HG03066 (cell line): ENCODE data around the gene MAGI1.

ENCODE experiments used
- ATAC-seq: cut with Tn5 transposase; IDR thresholded peaks from one replicate; pipeline ENCODE4 v1.9.1; 2021; ENCODE audit warnings: low read depth; ENCODE audit not compliant: unreplicated experiment

Gene MAGI1

GRCh38 chr3:65854606-65855304, 184.0 kb downstream of the MAGI1 start:
- ATAC-seq, result no peak

GRCh38 chr3:65851827-65852226, 186.9 kb downstream of the MAGI1 start:
- ATAC-seq, result no peak

GRCh38 chr3:65850261-65850660, 188.5 kb downstream of the MAGI1 start:
- no peak for ATAC-seq

GRCh38 chr3:65848024-65848423, 190.7 kb downstream of the MAGI1 start:
- no peak for ATAC-seq

- ATAC-seq, result no peak
Observed at GRCh38 chr3:65846936-65847335, 191.8 kb downstream of the MAGI1 start.

GRCh38 chr3:65844370-65844769, 194.3 kb downstream of the MAGI1 start:
- no peak for ATAC-seq

GRCh38 chr3:65843732-65844131, 195.0 kb downstream of the MAGI1 start:
- ATAC-seq, result no peak

- ATAC-seq, result no peak
Observed at GRCh38 chr3:65837604-65838003, 201.1 kb downstream of the MAGI1 start.

GRCh38 chr3:65836047-65836446, 202.7 kb downstream of the MAGI1 start:
- no peak for ATAC-seq

GRCh38 chr3:65833761-65834505, 204.8 kb downstream of the MAGI1 start:
- no peak for ATAC-seq

- ATAC-seq, result no peak
Observed at GRCh38 chr3:65831733-65832425, 206.8 kb downstream of the MAGI1 start.

- ATAC-seq, result no peak
Observed at GRCh38 chr3:65830948-65831732, 207.6 kb downstream of the MAGI1 start.

- ATAC-seq, result no peak
Observed at GRCh38 chr3:65829228-65829627, 209.5 kb downstream of the MAGI1 start.

- ATAC-seq, result no peak
Observed at GRCh38 chr3:65828706-65829105, 210.0 kb downstream of the MAGI1 start.

GRCh38 chr3:65827076-65827475, 211.6 kb downstream of the MAGI1 start:
- ATAC-seq, result no peak

- no peak for ATAC-seq
Observed at GRCh38 chr3:65824166-65824565, 214.6 kb downstream of the MAGI1 start.

GRCh38 chr3:65820600-65820999, 218.1 kb downstream of the MAGI1 start:
- no peak for ATAC-seq

GRCh38 chr3:65819896-65820295, 218.8 kb downstream of the MAGI1 start:
- ATAC-seq, result no peak

GRCh38 chr3:65817553-65818126, 221.1 kb downstream of the MAGI1 start:
- no peak for ATAC-seq

- no peak for ATAC-seq
Observed at GRCh38 chr3:65816208-65816607, 222.5 kb downstream of the MAGI1 start.
